ENCODE results near the gene SYNE3. TPM values are rescaled to one million over a fixed set of nuclear protein-coding genes. Genes with fewer than 3 reads are reported as not detected.

Gene SYNE3
- polyA plus RNA-seq, 4 donors: 2.0 to 2.8 (median 2.2) TPM

- no peak for DNase-seq (ENCODE audit: low read depth in 4 of 4, low spot score in 2 of 4)
Measured at GRCh38 chr14:95478309-95478708, 38.1 kb downstream of the SYNE3 start.

GRCh38 chr14:95477411-95478269, 38.8 kb downstream of the SYNE3 start:
- no peak for DNase-seq (ENCODE audit: low read depth in 4 of 4, low spot score in 2 of 4)

GRCh38 chr14:95476747-95477146, 39.7 kb downstream of the SYNE3 start:
- DNase-seq (ENCODE audit: low read depth in 4 of 4, low spot score in 2 of 4): no peak

GRCh38 chr14:95475540-95476240, 40.8 kb downstream of the SYNE3 start:
- DNase-seq (ENCODE audit: low read depth in 4 of 4, low spot score in 2 of 4): no peak

- DNase-seq (ENCODE audit: low read depth in 4 of 4, low spot score in 2 of 4): no peak
Measured at GRCh38 chr14:95474941-95475340, 41.5 kb downstream of the SYNE3 start.

GRCh38 chr14:95474486-95474885, 42.0 kb downstream of the SYNE3 start:
- DNase-seq (ENCODE audit: low read depth in 4 of 4, low spot score in 2 of 4): no peak

- DNase-seq (ENCODE audit: low read depth in 4 of 4, low spot score in 2 of 4): no peak
Measured at GRCh38 chr14:95472819-95473251, 43.6 kb downstream of the SYNE3 start.

GRCh38 chr14:95471476-95471875, 45.0 kb downstream of the SYNE3 start:
- no peak for DNase-seq (ENCODE audit: low read depth in 4 of 4, low spot score in 2 of 4)

- no peak for DNase-seq (ENCODE audit: low read depth in 4 of 4, low spot score in 2 of 4)
Measured at GRCh38 chr14:95471016-95471415, 45.4 kb downstream of the SYNE3 start.

- DNase-seq (ENCODE audit: low read depth in 4 of 4, low spot score in 2 of 4): no peak
Measured at GRCh38 chr14:95469134-95469481, 47.3 kb downstream of the SYNE3 start.

- no peak for DNase-seq (ENCODE audit: low read depth in 4 of 4, low spot score in 2 of 4)
Measured at GRCh38 chr14:95468448-95469133, 47.9 kb downstream of the SYNE3 start.

- no peak for DNase-seq (ENCODE audit: low read depth in 4 of 4, low spot score in 2 of 4)
Measured at GRCh38 chr14:95467657-95468056, 48.8 kb downstream of the SYNE3 start.

- DNase-seq (ENCODE audit: low read depth in 4 of 4, low spot score in 2 of 4): no peak
Measured at GRCh38 chr14:95467232-95467631, 49.2 kb downstream of the SYNE3 start.

Other genes with a start within 250 kb of the SYNE3 start
- gene CLMN, start 196.7 kb downstream of the SYNE3 start, polyA plus RNA-seq (ENCODE audit: insufficient read length in 4 of 4): 10 to 100 TPM; 19.0 to 38.5 (median 27.0) TPM
- gene GLRX5, start 18.4 kb upstream of the SYNE3 start, polyA plus RNA-seq (ENCODE audit: insufficient read length in 4 of 4): 10 to 100 TPM; 69.1 to 82.1 (median 71.7) TPM
- gene TCL1B, start 169.8 kb upstream of the SYNE3 start, polyA plus RNA-seq (ENCODE audit: insufficient read length in 4 of 4): under 1 TPM; 0.32 to 0.58 (median 0.49) TPM
- gene TCL1A, start 197.5 kb upstream of the SYNE3 start, polyA plus RNA-seq (ENCODE audit: insufficient read length in 4 of 4): 1 to 10 TPM in 2 of 4 donors, under 1 TPM in 2; 0.54 to 1.9 (median 1.1) TPM